Calu3 (cell line): ENCODE results near the gene AGPAT1. TPM values are rescaled to one million over a fixed set of nuclear protein-coding genes. Genes with fewer than 3 reads are reported as not detected.
"Not testable (repeated sequence)": the region's sequence is repeated elsewhere in the genome, so short reads cannot be mapped to it uniquely, and the experiment has no call there.

Experiments used
- BruUV-seq: library from RNA; stranded (reverse); fragments of 400-500 nt; replicated peaks from 2 replicates; lab custom pipeline; 2021; lab: Mats Ljungman, UMichigan
- CTCF ChIA-PET: fragments of 300-600 bp; sonication (Branson Sonifier 250); formaldehyde crosslinking; loops from one replicate; lab custom pipeline; 2022; ENCODE audit warnings: antibody characterized with exemption; lab: Charles Lee
- DNase-seq: peaks from one replicate; pipeline ENCODE4 v3.0.0; 2022
- H3K27ac Mint-ChIP-seq: one replicate; pipeline ENCODE4 v1.8.0; 2022; ENCODE audit warnings: mixed read lengths; ENCODE audit not compliant: unreplicated experiment
- H3K27me3 Mint-ChIP-seq: one replicate; pipeline ENCODE4 v1.8.0; 2022; ENCODE audit warnings: mixed read lengths; ENCODE audit not compliant: unreplicated experiment
- H3K36me3 Mint-ChIP-seq: one replicate; pipeline ENCODE4 v1.8.0; 2022; ENCODE audit warnings: mild to moderate bottlenecking, moderate library complexity, mixed read lengths; ENCODE audit not compliant: insufficient read depth, unreplicated experiment
- H3K4me1 Mint-ChIP-seq: one replicate; pipeline ENCODE4 v1.8.0; 2022; ENCODE audit warnings: mild to moderate bottlenecking, low read depth, mixed read lengths; ENCODE audit not compliant: unreplicated experiment
- H3K4me3 Mint-ChIP-seq: one replicate; pipeline ENCODE4 v1.8.0; 2022; ENCODE audit warnings: mild to moderate bottlenecking, low read depth, moderate library complexity, mixed read lengths; ENCODE audit not compliant: unreplicated experiment
- H3K9me3 Mint-ChIP-seq: one replicate; pipeline ENCODE4 v1.8.0; 2022; ENCODE audit warnings: low read depth, mixed read lengths; ENCODE audit not compliant: unreplicated experiment
- intact Hi-C: fragments of 100-400 bp; cut with micrococcal nuclease; formaldehyde crosslinking; loops from one replicate; pipeline ENCODE4 v1.10.0; 2022; ENCODE audit not compliant: unreplicated experiment
- total RNA-seq: library from RNA; stranded (reverse); gene quantifications from 2 replicates; pipeline ENCODE4 v1.2.3, GENCODE V29; 2022
- TF ChIP-seq, protein P1 (sequence below): fragments of 200-600 bp; IDR thresholded peaks from one replicate; pipeline ENCODE4 v1.8.0; 2022; ENCODE audit warnings: antibody characterized with exemption; ENCODE audit not compliant: unreplicated experiment

The AGPAT1 gene
- total RNA-seq, 1 experiment from 2014 or later = 138 TPM

DNA sequence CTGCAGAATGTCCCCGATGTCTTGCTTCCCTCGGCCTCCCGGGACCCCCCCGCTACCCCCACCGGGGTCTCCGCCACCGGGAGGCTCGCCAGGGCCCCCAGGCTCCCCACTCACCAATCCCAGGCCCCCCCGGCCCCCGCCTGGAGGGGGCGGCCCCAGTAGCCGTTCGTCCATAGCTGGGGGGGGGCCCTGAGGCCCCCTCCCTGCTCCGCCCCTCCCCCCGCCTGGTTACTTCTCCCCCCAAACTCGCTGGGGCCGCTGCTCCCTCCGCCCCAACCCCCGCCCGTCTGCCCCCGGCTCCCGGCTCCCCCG is 13.8 kb upstream of the AGPAT1 start:
- intact Hi-C loops = loop anchor here (10.0 kb wide), 1 partner anchor 245 kb away; the partner anchor contains the start of gene CFB
- no peaks in the 10 kb centered on the region for H3K9me3 Mint-ChIP-seq
- peaks cover 66% of the 10 kb centered on the region for H3K36me3 Mint-ChIP-seq
- H3K4me3 Mint-ChIP-seq = peak overlapping the region; percentile 80
- no peak for DNase-seq
- no peaks in the 10 kb centered on the region for H3K27me3 Mint-ChIP-seq
- H3K27ac Mint-ChIP-seq = peak overlapping the region; percentile 70
- TF ChIP-seq, protein P1, sequence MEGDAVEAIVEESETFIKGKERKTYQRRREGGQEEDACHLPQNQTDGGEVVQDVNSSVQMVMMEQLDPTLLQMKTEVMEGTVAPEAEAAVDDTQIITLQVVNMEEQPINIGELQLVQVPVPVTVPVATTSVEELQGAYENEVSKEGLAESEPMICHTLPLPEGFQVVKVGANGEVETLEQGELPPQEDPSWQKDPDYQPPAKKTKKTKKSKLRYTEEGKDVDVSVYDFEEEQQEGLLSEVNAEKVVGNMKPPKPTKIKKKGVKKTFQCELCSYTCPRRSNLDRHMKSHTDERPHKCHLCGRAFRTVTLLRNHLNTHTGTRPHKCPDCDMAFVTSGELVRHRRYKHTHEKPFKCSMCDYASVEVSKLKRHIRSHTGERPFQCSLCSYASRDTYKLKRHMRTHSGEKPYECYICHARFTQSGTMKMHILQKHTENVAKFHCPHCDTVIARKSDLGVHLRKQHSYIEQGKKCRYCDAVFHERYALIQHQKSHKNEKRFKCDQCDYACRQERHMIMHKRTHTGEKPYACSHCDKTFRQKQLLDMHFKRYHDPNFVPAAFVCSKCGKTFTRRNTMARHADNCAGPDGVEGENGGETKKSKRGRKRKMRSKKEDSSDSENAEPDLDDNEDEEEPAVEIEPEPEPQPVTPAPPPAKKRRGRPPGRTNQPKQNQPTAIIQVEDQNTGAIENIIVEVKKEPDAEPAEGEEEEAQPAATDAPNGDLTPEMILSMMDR = no peak
- H3K4me1 Mint-ChIP-seq = peaks cover 25% of the 10 kb centered on the region
- CTCF ChIA-PET = interaction anchor here (0.5 to 1.8 kb wide), 7 partner anchors 10 to 1119 kb away, joined by 3 to 8 read pairs (median 5); no protein-coding TSS in a partner anchor
- no TSS peak for BruUV-seq

DNA sequence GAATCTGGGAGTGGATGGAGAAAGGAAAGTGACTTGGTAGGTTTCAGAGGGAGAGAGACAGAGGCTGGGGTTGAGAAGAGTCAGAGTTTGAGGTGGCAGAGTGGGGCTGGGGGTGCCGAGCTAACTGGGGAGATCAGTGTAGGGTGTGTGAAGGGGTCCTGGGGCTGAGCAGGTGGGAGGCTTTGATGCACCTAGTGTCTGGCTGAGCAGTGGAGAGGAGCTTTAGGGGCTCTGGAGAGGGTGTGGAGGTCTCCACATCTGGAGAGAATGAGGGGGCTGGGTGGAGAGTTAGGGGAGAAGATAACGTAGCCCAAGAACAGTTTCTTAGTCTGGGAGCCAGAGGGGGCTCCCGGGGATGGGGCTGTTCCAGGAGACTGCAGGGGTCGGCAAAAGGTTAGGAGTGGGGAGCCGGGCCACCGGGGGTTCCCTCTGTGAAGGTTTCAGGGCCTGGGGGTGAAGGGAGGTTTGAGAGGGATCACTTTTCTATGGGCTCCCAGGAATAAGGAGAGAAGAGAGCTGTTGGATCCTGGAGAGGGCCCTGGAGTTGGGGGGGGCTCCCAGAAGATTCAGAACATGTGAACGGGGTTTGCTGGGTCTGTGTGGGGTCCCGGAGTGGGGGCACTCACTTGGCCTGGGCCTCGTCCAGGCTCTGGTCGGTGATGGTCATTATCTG is 13.3 kb upstream of the AGPAT1 start:
- Mint-ChIP-seq H3K27me3 (no peaks in the 10 kb centered on the region), H3K9me3 (no peaks in the 10 kb centered on the region), H3K4me3 (peak overlapping the region; percentile 80), H3K4me1 (peaks cover 22% of the 10 kb centered on the region), H3K36me3 (peaks cover 69% of the 10 kb centered on the region), H3K27ac (peak overlapping the region; percentile 66)
- TF ChIP-seq, protein P1 = no peak
- CTCF ChIA-PET = interaction anchor here (0.5 to 1.5 kb wide), 4 partner anchors 12 to 569 kb away, joined by 3 to 5 read pairs (median 4); no protein-coding TSS in a partner anchor
- intact Hi-C loops = no loop called here
- no peak for DNase-seq
- BruUV-seq = no TSS peak

DNA sequence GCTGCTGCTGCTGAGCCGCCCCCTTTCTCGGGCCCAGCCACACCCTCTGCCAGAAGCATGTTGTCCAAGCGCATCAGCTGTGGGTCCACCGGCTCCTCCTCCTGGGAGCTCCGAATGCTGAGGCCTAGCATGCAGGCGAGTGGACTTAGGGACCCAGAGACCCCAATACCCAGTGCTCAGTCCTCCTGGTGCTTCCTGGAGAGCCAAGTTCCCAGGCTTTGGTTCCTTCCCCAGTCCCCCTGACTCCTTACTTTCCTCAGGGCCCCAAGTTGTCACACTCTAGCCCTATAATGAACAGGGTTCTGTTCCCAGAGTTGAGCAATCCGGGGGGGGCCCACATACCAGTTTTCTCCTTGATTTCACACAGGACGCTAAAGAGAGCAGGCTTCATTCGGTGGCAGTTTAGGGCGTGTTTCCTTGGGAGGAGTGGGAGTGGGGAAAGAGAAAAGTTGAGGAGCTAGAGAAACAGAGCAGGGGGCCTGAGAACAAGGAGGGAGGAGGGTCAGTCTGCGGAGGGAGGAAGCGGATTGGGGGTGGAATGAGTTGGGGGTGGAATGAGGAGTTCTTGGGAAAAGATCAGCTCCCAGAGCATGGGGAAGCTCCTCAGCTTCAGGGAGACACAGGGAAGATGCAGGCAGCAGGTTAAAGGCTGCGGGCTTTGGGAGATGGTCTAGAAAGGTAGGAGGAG is 12.6 kb upstream of the AGPAT1 start:
- intact Hi-C loops = no loop called here
- H3K9me3 Mint-ChIP-seq = no peaks in the 10 kb centered on the region
- TF ChIP-seq, protein P1 = no peak
- no peaks in the 10 kb centered on the region for H3K27me3 Mint-ChIP-seq
- no peak for DNase-seq
- H3K4me1 Mint-ChIP-seq = peaks cover 22% of the 10 kb centered on the region
- H3K4me3 Mint-ChIP-seq = peak overlapping the region; percentile 80
- CTCF ChIA-PET = interaction anchor here (1.0 to 1.5 kb wide), 2 partner anchors 11 to 70 kb away, joined by 3 to 5 read pairs; no protein-coding TSS in a partner anchor
- peak overlapping the region; percentile 66 for H3K27ac Mint-ChIP-seq
- H3K36me3 Mint-ChIP-seq = peaks cover 76% of the 10 kb centered on the region
- BruUV-seq = TSS peak; percentile 31

DNA sequence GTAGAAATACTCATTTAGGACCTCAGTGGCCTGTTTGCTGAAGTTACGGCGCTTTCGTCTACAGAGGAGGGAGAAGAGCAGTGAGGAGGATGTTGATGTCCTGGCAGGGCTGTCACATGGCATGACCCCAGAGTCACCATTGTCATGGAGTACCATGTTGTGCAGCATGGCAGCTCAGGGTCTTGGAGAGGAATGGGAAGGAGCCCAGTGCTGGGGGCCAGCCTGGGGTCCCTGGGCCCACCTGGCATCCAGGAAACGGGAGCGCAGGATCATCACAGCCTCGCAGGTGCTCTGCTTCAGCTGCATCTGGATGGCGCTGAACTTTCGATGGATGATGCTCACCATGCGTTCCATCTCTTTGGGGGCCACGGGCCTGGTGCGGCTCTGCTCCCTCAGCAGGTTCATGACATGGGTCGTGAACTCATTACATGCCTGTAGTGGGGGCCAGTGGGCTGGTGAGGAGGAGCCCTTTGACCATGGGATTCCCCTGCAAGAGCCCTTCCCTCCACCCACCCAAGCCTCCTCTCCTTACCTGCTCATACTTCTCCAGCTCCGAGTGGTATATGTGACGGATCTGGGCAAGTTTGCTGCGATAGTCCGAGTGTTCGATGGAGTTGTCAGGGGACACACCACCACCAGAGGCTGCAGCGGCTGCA is 12.0 kb upstream of the AGPAT1 start:
- peaks cover 22% of the 10 kb centered on the region for H3K4me1 Mint-ChIP-seq

More for the DNA sequence above, 12.0 kb upstream of the AGPAT1 start:
- Mint-ChIP-seq H3K27ac (peak overlapping the region; percentile 55), H3K4me3 (peak overlapping the region; percentile 15), H3K36me3 (peaks cover 82% of the 10 kb centered on the region)
- H3K27me3 Mint-ChIP-seq, H3K9me3 Mint-ChIP-seq, DNase-seq, intact Hi-C loops, BruUV-seq: not testable (repeated sequence)
- CTCF ChIA-PET = interaction anchor here (1.5 kb wide), 1 partner anchor 69 kb away, joined by 5 read pairs; no protein-coding TSS in a partner anchor
